Nephron progenitor cell (in vitro differentiated cells): Measurements from ENCODE around the gene SPN.
"Not testable (repeated sequence)": the region's sequence is repeated elsewhere in the genome, so short reads cannot be mapped to it uniquely, and the experiment has no call there.

ENCODE experiments used
- DNase-seq: peaks from one replicate; pipeline ENCODE4 v3.0.0; 2021
- H3K27ac Mint-ChIP-seq: 2 replicates; pipeline ENCODE4 v1.8.0; 2021; ENCODE audit warnings: mild to moderate bottlenecking, moderate library complexity, mixed read lengths
- H3K27me3 Mint-ChIP-seq: 2 replicates; pipeline ENCODE4 v1.8.0; 2021; ENCODE audit warnings: mild to moderate bottlenecking, low read depth, mixed read lengths; ENCODE audit not compliant: poor library complexity
- H3K36me3 Mint-ChIP-seq: 2 replicates; pipeline ENCODE4 v1.8.0; 2021; ENCODE audit warnings: low read depth, mixed read lengths
- H3K4me1 Mint-ChIP-seq: 2 replicates; pipeline ENCODE4 v1.8.0; 2021; ENCODE audit warnings: mixed read lengths
- H3K4me3 Mint-ChIP-seq: 2 replicates; pipeline ENCODE4 v1.8.0; 2021; ENCODE audit warnings: mild to moderate bottlenecking, moderate library complexity, mixed read lengths
- H3K9me3 Mint-ChIP-seq: 2 replicates; pipeline ENCODE4 v1.8.0; 2021; ENCODE audit warnings: mild to moderate bottlenecking, moderate library complexity, mixed read lengths
- TF ChIP-seq, protein P1 (sequence below): fragments of 200-600 bp; sonication (generic); IDR thresholded peaks from 2 replicates; pipeline ENCODE4 v1.5.0; 2021; ENCODE audit warnings: antibody characterized with exemption

Gene SPN

DNA sequence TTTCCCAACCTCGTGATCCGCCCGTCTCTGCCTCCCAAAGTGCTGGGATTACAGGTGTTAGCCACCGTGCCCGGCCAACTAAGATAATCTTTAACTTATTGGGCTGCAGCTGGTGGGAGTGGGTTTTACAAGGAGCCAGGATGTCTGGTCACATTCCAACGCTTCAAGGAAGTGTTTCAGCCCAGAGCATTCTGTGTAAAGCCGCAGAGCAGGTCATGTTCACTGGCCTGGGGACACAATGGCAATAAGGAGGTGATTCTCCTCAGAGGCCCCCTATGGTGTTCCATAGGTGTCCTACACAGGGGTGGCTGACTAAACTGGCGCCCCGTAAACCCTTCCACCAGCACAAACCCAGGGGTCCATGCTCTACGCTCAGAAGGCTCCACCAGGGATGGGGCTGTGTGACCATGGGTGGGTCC is 17.1 kb downstream of the SPN start:
- Mint-ChIP-seq H3K36me3 (peaks cover 45% of the 10 kb centered on the region), H3K4me3 (peak overlapping the region; percentile 87), H3K27me3 (no peaks in the 10 kb centered on the region), H3K4me1 (peaks cover 37% of the 10 kb centered on the region), H3K9me3 (peaks cover 9% of the 10 kb centered on the region), H3K27ac (peak overlapping the region; percentile 99)
- peak; percentile 18 for DNase-seq
- TF ChIP-seq, protein P1, sequence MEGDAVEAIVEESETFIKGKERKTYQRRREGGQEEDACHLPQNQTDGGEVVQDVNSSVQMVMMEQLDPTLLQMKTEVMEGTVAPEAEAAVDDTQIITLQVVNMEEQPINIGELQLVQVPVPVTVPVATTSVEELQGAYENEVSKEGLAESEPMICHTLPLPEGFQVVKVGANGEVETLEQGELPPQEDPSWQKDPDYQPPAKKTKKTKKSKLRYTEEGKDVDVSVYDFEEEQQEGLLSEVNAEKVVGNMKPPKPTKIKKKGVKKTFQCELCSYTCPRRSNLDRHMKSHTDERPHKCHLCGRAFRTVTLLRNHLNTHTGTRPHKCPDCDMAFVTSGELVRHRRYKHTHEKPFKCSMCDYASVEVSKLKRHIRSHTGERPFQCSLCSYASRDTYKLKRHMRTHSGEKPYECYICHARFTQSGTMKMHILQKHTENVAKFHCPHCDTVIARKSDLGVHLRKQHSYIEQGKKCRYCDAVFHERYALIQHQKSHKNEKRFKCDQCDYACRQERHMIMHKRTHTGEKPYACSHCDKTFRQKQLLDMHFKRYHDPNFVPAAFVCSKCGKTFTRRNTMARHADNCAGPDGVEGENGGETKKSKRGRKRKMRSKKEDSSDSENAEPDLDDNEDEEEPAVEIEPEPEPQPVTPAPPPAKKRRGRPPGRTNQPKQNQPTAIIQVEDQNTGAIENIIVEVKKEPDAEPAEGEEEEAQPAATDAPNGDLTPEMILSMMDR, result no peak

DNA sequence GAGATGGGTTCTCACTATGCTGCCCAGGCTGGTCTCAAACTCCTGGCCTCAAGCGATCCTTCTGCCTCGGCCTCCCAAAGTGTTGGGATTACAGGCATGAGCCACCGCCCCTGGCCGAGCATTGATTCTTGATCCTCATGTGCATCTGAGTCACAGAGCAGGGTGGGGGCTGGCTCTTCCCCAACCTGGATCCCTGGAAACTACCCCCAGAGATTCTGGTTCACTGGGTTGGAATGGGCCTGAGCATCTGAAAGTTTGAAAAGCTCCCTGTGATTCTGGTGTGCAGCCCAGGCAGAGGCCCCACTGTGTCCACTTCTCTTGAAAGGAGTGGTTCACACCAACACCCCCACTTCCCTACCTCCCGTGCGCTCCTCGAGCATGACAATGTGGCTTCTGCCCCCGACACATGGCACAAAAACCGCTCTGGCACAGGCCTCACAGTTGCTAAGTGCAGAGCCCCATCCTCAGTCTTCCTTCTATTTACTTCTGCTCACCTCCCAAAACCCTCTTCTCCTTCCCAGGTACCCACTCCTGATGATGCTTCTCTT is 20.6 kb downstream of the SPN start:
- H3K36me3 Mint-ChIP-seq, result peaks cover 70% of the 10 kb centered on the region
- no peaks in the 10 kb centered on the region for H3K27me3 Mint-ChIP-seq
- H3K4me1 Mint-ChIP-seq, result peaks cover 41% of the 10 kb centered on the region
- TF ChIP-seq, protein P1, result no peak
- H3K4me3 Mint-ChIP-seq, result no peak overlapping the region
- no peak for DNase-seq
- H3K9me3 Mint-ChIP-seq, result peaks cover 14% of the 10 kb centered on the region
- H3K27ac Mint-ChIP-seq, result peak overlapping the region; percentile 92

DNA sequence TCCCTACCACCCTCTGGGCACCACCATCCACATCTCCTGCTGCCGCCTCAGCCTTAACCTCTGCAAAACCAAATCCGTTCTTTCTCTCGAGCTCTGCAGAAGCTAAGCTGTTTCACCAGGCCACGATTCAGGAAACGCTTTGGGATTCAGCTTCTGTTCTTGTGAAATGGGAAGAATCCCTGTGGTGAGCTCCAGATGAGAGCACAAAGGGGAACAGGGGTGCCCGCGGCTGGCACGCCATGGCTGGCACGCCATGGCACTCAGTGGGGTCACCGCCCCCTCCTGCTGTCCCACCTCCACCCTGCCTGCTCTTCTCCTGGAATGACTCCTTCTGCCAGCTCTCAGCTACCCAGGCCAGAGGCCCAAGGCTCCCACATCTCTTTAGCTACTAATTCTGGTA is 21.6 kb downstream of the SPN start:
- Mint-ChIP-seq H3K4me1 (peaks cover 35% of the 10 kb centered on the region), H3K36me3 (peaks cover 72% of the 10 kb centered on the region), H3K4me3 (no peak overlapping the region), H3K9me3 (peaks cover 16% of the 10 kb centered on the region), H3K27ac (peak overlapping the region; percentile 78), H3K27me3 (no peaks in the 10 kb centered on the region)
- TF ChIP-seq, protein P1, result no peak
- DNase-seq, result no peak

DNA sequence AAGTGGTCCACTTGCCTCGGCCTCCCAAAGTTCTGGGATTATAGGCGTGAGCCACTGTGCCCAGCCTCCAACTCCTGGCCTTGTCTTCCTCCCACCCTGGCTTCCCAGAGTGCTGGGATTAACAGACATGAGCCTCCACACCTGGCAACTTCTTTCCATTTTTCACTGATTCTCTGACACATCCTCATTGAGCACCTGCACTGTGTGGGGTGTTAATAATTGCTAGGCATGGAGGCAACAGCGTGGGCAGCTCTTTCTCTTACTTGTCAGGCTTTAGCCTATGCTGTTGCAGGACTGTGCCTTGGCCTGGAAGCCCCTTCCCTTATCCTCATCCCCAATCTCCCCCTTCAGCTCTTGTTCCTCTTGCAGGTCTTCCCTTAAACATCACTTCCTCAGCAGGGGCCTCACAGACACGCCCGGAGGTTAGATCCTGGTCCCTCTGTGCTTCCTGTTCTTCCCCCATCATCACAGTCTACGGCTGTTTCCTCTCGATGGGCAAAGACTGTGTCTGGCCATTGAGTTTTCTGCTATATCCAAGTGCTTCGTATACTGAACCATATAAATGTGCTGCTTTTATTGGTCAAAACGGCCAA is 23.8 kb downstream of the SPN start:
- Mint-ChIP-seq H3K36me3 (peaks cover 81% of the 10 kb centered on the region), H3K27me3 (no peaks in the 10 kb centered on the region), H3K27ac (peak overlapping the region; percentile 89), H3K4me1 (peaks cover 26% of the 10 kb centered on the region), H3K4me3 (no peak overlapping the region), H3K9me3 (peaks cover 27% of the 10 kb centered on the region)
- DNase-seq, result no peak
- TF ChIP-seq, protein P1, result no peak

DNA sequence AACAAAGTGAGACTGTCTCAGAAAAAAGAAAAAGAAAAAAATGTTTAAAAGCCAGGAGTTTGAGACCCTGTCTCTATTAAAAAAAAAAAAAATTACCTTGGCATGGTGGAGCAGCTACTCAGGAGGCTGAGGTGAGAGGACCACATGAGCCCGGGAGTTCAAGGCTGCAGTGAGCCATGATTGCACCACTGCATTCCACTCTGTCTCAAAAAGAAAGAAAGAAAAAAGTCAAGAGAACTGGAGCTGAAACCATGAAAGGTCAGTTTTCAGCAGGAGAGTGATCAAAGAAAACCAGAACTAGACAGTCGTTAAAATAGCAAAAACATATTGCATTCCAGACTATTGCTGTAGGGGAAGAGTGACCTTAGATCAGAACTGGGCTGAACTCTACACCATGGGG is 24.7 kb downstream of the SPN start:
- Mint-ChIP-seq H3K4me1 (peaks cover 26% of the 10 kb centered on the region), H3K27ac (peak overlapping the region; percentile 17), H3K9me3 (peaks cover 27% of the 10 kb centered on the region), H3K4me3 (no peak overlapping the region), H3K36me3 (peaks cover 79% of the 10 kb centered on the region), H3K27me3 (no peaks in the 10 kb centered on the region)
- no peak for DNase-seq
- TF ChIP-seq, protein P1, result no peak

DNA sequence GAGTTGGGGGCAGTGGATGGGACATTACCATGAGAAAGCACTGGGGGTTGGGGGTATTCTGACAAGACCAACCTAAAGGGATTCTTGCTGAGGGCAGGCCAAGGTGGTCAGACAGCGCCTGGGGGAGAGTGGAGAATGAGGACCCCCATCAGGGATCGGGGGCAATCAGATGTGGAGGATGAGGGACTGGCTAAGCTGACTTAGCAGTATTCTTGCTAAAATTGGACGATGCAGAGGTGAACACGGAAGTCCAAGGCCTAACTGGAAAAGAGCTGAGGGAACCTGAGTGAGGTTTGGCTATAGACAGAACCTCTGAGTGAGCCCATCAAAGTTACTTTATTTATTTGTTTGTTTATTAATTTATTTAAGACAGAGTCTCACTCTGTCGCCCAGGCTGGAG is 25.1 kb downstream of the SPN start:
- H3K36me3 Mint-ChIP-seq, result peaks cover 78% of the 10 kb centered on the region
- DNase-seq, result no peak
- no peak overlapping the region for H3K27ac Mint-ChIP-seq
- no peaks in the 10 kb centered on the region for H3K27me3 Mint-ChIP-seq
- no peak overlapping the region for H3K4me3 Mint-ChIP-seq
- peaks cover 26% of the 10 kb centered on the region for H3K4me1 Mint-ChIP-seq
- H3K9me3 Mint-ChIP-seq, result peaks cover 29% of the 10 kb centered on the region
- TF ChIP-seq, protein P1, result no peak

DNA sequence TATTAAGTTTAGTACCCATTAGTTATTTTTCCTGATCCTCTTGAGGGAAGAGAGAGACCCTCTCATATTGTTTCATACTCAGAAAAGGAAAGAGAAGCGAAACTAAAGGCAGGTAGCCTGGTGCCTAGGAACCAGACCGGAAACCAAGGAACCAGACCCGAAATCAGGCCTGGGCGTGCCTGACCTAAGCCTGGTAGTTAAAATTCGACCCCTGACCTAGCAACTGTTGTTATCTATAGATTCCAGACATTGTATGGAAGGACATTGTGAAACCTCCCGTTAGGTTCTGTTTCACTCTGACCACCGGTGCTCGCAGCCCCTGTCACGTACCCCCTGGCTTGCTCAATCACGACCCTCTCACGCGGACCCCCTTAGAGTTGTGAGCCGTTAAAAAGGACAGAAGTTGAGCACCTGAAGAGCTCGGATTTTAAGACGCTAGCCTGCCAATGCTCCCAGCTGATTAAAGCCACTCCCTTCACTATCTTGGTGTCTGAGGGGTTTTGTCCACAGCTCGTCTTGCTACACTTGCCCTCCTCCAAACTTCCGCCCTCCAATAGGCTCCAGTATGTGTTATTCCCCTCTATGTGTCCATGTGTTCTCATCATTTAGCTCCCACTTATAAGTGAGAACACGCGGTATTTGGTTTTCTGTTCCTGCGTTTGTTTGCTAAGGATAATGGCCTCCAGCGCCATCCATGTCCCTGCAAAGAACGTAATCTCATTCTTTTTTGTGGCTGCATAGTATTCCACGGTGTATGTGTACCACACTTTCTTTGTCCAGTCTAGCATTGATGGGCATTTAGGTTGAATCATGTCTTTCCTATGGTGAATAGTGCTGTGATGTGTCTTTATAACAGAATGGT is 26.7 kb downstream of the SPN start:
- not testable (repeated sequence) for H3K27ac Mint-ChIP-seq, H3K4me3 Mint-ChIP-seq

DNA sequence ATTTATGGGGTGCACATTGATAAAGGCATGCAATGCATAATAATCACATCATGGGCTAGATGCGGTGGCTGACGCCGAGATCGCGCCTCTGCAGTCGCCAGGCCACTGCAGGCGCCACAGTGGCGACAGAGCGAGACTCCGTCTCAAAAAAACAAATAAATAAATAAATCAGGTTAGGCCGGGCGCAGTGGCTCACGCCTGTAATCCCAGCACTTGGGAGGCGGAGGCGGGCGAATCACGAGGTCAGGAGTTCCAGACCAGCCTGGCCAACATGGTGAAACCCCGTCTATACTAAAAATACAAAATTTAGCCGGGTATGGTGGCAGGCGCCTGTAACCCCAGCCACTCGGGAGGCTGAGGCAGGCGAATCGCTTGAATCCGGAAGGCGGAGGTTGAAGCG is 29.6 kb downstream of the SPN start:
- DNase-seq, H3K4me3 Mint-ChIP-seq, H3K4me1 Mint-ChIP-seq, H3K27me3 Mint-ChIP-seq, H3K27ac Mint-ChIP-seq: not testable (repeated sequence)
- H3K9me3 Mint-ChIP-seq, result peaks cover 36% of the 10 kb centered on the region
- H3K36me3 Mint-ChIP-seq, result peaks cover 68% of the 10 kb centered on the region

More for the DNA sequence above, 26.7 kb downstream of the SPN start:
- H3K27me3 Mint-ChIP-seq, DNase-seq: not testable (repeated sequence)
- H3K9me3 Mint-ChIP-seq, result peaks cover 30% of the 10 kb centered on the region
- peaks cover 69% of the 10 kb centered on the region for H3K36me3 Mint-ChIP-seq
- peaks cover 21% of the 10 kb centered on the region for H3K4me1 Mint-ChIP-seq
